Measurements from ENCODE around the gene TRIM51.
"Not testable (repeated sequence)": the region's sequence is repeated elsewhere in the genome, so short reads cannot be mapped to it uniquely, and the experiment has no call there.

TRIM51 gene, protein sequence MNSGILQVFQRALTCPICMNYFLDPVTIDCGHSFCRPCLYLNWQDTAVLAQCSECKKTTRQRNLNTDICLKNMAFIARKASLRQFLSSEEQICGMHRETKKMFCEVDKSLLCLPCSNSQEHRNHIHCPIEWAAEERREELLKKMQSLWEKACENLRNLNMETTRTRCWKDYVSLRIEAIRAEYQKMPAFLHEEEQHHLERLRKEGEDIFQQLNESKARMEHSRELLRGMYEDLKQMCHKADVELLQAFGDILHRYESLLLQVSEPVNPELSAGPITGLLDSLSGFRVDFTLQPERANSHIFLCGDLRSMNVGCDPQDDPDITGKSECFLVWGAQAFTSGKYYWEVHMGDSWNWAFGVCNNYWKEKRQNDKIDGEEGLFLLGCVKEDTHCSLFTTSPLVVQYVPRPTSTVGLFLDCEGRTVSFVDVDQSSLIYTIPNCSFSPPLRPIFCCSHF

DNA sequence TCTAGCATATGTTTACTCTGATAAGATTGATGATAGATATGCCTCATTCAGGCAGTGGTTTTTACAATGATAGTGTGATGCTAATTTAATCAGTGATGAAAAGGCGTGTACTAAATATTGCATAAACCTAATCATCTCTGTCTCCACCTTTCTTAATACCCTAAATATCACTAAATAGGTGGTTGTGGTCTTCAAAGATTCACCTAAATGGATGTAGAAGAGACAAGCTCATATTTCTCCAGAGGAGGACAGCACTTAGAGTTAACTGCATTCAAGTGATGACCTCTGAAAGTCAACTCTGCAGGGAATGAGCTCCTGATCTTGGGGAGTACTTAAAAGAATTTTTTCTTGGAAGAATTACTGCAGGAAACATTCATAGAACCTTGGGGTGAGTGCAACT lies at the start of gene TRIM51:
TRIM51 (plus strand) TSS at position 301 of the 400 bp plus-strand sequence. CDS start 2,132 bp downstream, outside the sequence.
- not testable (repeated sequence) for DNase-seq

DNA sequence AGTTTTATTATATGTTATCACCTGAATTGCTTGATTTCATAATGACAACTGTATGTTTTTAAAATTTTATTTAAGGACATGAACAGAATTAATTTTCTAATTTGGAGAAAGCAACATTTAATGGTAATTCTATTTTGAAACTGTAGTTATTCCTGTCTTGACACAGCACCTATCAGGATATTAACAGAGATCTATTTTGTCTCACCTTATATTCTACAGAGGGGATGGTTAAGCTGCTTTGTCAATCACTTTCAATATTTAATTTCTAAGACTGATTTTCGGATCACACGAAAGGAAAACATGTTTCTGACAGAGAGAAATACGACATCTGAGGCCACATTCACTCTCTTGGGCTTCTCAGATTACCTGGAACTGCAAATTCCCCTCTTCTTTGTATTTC lies 44.6 kb upstream of the TRIM51 start, which contains the start of gene OR5D16:
OR5D16 (plus strand) TSS at position 301 of the 400 bp plus-strand sequence; CDS start at position 301, 0 bp downstream.
- DNase-seq, result no peak

DNA sequence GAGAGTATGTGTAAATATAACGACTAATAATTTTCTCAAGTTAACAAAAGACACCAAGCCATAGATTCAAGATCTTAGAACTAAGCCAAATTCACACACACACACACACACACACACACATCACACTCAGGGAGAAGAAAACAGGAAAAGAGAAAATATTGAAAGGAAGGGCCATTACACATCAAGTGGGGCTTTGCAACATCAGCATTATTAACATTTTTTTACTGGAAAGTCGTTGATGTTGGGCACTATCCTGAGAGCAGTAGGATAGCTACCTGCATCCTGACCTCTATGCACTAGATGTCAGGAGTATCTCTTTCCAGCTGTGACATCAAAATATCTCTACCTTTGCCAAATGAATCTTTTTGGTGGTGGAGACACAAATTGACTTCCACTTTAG lies 35.6 kb upstream of the TRIM51 start:
- no peak for DNase-seq

DNA sequence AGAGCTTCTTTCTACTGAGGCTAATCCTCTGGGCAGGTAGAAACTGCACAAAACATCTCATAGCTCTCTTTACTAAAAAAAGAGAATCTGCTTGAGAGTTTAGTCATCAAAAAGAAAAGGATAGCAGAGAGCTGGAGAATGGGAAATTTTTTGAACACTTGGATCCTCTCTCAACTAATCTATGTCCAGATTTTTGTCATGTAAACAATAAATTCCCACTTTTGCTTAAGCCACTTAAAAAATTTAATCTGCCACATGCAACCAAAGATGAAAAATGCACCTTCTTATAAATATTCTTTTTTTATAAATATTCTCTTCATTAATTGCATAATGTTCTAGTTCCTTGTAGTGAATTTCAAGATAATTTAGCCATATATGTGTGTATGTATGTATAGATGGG lies 34.1 kb upstream of the TRIM51 start:
- no peak for DNase-seq

DNA sequence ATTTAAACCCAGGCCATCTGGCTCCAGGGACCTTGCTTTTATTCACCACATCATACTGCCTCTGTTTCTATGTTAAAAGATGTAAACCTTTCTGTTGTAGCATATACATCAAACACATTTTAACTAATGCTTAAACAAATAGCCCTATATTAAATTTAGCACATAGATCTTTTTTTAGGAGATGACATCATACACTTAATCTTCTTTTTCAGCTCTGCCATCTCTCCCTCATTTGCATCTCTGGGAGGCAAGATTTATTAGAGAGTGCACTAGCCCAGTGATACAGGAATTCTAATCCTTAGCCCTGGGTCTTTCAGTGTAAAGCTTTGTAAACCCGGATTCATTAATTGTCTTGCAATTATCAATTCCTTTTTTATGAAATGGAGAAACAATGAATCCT lies 31.0 kb upstream of the TRIM51 start:
- no peak for DNase-seq

DNA sequence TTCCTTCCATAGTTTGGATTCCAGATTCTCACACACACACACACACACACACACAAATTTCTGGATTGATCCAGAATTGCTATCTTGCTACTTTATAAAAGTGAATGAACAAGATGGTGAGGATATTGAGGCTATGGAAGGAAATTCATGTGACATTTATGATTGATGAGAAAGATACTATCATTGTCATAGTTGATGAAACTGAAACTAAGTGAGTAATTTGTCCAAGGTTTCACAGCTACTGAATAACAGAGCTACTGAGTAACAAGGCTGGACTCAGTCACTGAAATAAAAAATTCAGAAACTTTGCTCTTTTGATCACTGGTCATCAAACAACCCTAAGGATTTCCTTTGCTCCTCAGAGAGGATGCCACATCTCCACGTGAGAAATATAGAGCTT lies 28.4 kb upstream of the TRIM51 start:
- DNase-seq, result no peak

DNA sequence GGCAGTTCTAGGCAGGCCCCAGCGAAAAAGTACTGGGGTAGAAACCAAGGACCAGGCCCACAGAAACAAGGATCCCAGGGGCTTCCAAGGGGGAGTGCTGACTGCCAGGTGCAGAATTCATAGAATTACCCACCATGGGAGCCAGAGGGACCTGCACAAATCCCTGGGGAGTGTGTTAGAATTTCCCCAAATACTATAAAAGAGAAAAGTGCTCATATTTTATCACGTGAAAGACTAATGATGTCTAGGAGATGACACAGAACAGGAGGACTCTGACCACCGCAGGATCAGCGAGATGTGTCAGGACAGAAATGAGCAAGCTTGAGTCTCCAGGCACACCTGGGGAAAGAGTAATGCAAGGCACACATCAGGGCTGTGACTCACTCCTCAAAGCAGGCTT lies 15.7 kb upstream of the TRIM51 start:
- DNase-seq, result not testable (repeated sequence)

DNA sequence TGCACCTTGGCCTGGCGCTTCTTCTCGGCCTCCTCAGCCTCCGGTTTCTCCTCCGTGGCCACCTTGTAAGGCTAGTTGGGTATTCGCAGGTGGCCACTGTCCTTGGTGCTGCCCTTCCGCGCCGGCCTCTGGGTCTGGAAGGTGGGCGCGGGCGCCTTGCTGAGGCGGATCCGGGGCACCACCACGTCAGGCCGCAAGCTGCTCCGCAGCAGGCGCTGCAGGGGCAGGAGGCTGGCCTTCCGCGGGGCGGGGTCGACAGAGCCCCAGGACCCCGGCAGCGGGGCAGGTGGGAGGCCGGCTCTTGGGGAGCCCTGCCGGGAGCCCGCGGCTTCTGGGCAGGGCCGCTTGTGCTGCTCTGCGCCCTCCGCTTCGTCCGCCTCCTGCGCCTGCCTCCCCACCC lies 10.4 kb upstream of the TRIM51 start:
- not testable (repeated sequence) for DNase-seq

DNA sequence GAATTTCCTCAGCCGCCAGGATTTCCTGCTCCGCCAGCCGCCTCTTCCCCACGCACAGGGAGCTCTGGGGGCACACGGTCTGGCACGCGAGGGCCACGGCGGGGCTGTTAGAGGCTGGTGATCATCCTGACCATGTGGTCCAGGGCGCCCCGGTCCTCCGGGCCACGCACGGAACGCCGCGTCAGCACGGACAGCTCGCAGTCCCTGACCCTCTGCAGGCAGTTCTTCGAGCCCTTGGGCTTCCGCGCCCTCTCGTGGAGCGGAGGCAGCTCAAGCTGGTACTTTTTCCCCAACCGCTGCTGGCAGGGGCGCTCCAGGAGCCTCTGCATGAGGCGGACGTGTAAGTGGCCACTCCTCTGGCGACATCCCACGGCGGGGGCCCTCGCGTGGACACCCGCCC lies 10.0 kb upstream of the TRIM51 start:
- DNase-seq, result not testable (repeated sequence)

DNA sequence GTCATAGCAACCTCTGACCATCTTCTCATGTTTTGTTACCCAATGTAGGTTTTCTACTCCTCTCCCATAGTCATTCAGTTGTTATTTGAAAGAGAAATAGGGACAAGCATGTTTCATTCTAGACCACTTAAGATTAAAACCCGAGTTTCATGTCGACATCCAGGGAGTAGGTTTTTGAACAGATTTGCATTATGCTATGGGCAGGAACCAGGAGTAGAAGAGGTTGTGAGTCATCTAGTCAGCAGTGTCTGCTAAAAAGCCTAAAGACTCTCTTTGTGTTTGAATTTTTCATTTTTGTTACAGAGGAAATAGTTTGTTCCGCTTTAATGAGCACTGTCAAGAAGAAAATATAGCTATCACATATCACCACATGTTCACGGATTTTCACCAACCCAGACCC lies 1.9 kb downstream of the TRIM51 start:
- not testable (repeated sequence) for DNase-seq

DNA sequence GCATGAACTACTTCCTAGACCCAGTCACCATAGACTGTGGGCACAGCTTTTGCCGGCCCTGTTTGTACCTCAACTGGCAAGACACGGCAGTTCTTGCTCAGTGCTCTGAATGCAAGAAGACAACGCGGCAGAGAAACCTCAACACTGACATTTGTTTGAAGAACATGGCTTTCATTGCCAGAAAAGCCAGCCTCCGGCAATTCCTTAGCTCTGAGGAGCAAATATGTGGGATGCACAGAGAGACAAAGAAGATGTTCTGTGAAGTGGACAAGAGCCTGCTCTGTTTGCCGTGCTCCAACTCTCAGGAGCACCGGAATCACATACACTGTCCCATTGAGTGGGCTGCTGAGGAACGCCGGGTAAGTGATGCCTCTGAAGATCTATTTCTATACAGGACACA lies 2.4 kb downstream of the TRIM51 start:
- DNase-seq, result not testable (repeated sequence)

DNA sequence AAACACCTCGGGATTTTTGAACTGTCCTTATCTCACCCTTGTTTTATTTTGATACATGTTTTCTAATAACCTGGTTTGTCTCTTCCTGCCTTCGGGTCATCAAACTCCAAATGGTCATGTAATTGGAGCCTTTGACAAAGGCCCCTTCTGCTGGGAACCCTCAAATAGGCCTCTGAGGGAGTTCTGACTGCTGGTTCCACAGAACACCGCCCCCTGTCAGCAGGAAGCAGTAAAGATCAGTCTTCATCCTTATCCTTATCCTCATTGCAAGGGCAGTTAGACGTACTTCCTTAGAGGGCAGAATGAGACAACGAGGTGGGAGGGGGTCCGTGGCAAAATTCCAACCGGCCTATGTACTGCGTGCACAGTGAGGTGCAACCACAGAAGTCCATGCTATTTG lies 12.1 kb downstream of the TRIM51 start:
- DNase-seq, result no peak

DNA sequence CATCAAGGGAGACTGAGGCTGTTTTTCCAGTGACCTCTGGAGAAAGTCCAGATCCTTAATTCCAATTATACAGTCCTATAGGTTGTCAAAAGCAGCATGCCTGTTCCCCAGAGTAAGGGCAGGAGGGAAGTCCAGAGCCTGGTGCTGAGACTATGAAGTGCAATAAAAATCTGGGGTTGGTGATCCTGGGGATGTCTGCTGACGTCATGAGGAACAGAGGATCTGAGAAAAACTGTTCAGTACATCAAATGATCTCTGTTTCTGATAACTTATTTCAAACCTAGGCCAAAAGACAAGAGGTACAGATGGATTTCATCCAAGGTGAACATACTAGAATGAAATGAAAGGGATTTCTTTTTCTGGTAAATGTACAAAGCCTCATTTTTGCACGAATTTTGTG lies 19.2 kb downstream of the TRIM51 start:
- DNase-seq, result no peak

DNA sequence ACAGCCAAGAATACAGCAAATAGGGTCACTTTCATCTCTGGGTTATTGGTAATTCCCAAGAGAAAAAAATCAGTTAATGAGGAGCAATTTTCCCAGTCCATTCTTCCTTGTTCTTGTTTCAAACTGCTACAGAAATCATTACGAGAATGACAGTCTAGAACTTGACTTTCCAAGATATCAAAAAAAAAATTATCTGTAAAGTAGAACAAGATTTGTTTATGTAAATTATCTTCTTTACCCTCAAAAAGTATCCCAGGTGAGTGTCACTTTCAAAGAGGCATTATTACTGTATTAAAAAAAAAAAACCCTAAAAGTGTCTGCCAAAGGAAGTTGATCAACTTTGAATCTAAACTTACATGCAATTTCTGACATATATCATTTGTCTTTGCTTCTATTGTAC lies 31.4 kb downstream of the TRIM51 start, which contains the start of gene OR5W2:
OR5W2 (minus strand) TSS at position 101 of the 400 bp plus-strand sequence; CDS start at position 101, 0 bp downstream.
- no peak for DNase-seq

DNA sequence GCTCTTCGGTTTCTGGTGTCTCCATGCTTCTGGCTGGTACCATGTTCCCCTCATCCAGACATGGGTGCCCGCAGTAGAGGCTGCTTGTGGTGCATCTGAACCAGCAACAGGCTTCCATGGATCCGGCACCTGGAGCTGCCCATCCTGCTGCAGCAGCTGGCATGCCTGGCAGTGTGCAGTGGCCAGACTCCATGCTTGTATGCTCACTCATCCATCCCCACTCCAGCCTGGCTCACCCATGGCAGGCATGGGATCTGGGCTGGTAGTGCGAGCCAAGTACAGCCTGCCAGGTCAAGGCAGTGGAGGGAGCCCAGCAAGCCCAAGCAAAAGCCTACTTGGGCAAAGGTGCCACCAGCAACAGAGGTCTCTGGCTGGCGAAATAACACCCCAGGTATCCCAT lies 37.4 kb downstream of the TRIM51 start:
- DNase-seq, result no peak

DNA sequence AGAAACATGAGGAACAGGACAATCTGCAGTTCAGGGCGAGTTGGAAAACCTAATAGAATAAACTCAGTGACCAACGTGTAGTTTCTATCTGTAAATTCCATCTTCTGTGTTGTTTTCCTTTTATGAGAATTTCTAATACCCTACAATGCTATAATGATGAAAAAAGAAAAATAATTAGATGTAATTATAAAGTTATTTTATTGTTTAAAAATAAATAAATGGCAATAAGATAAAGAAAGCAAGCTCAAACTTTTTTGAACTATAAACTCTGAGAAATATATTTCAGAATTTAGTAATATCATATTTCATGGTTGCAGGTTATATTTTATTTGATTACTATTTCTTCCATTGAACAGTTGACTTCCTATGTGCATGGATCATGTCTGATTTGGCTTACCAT lies 53.2 kb downstream of the TRIM51 start, which contains the start of gene OR5I1:
OR5I1 (minus strand) TSS at position 101 of the 400 bp plus-strand sequence; CDS start at position 101, 0 bp downstream.
- no peak for DNase-seq

Measured in C1 segment of cervical spinal cord (tissue), 14 donors.